ENCODE data around the gene DSCAML1. TPM values are rescaled to one million over a fixed set of nuclear protein-coding genes. Genes with fewer than 3 reads are reported as not detected.

The DSCAML1 gene
- total and polyA plus RNA-seq, 12 donors = 0.16 to 1.5 (median 0.57) TPM

DNA sequence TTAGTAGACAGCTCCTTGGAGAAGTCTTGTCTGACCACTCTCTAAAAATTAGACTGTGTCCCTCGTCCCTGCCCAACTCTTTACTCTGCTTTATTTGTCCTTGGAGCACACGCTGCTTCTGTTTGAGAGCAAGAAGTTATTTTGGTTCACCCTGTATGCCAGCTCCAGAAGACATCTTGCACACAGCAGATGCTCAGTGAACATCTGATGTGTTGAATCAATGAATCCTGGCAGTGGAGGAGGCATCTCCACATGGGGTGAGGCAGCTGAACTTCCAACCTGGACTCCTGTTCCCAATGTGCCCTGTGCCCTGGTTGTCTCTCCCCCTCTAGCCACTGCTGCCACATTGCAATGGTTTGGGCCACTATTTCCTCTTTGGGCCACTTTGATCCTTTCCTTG lies 255.8 kb downstream of the DSCAML1 start:
- DNase-seq (no peak), ATAC-seq (no peak)
- TF ChIP-seq, protein P1, sequence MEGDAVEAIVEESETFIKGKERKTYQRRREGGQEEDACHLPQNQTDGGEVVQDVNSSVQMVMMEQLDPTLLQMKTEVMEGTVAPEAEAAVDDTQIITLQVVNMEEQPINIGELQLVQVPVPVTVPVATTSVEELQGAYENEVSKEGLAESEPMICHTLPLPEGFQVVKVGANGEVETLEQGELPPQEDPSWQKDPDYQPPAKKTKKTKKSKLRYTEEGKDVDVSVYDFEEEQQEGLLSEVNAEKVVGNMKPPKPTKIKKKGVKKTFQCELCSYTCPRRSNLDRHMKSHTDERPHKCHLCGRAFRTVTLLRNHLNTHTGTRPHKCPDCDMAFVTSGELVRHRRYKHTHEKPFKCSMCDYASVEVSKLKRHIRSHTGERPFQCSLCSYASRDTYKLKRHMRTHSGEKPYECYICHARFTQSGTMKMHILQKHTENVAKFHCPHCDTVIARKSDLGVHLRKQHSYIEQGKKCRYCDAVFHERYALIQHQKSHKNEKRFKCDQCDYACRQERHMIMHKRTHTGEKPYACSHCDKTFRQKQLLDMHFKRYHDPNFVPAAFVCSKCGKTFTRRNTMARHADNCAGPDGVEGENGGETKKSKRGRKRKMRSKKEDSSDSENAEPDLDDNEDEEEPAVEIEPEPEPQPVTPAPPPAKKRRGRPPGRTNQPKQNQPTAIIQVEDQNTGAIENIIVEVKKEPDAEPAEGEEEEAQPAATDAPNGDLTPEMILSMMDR (IDR thresholded peaks at IDR 0.05) = no peak
- intact Hi-C loops (cut with DNase I) = no loop called here
- Histone ChIP-seq H3K4me1 (no peaks in the 10 kb centered on the region), H3K36me3 (no peaks in the 10 kb centered on the region), H3K27me3 (no peaks in the 10 kb centered on the region), H3K4me3 (no peak overlapping the region), H3K9me3 (no peaks in the 10 kb centered on the region), H3K27ac (no peak overlapping the region)
- WGBS, 2 donors = 71 to 87% methylated on average over 2 of the region's 2 CpGs

DNA sequence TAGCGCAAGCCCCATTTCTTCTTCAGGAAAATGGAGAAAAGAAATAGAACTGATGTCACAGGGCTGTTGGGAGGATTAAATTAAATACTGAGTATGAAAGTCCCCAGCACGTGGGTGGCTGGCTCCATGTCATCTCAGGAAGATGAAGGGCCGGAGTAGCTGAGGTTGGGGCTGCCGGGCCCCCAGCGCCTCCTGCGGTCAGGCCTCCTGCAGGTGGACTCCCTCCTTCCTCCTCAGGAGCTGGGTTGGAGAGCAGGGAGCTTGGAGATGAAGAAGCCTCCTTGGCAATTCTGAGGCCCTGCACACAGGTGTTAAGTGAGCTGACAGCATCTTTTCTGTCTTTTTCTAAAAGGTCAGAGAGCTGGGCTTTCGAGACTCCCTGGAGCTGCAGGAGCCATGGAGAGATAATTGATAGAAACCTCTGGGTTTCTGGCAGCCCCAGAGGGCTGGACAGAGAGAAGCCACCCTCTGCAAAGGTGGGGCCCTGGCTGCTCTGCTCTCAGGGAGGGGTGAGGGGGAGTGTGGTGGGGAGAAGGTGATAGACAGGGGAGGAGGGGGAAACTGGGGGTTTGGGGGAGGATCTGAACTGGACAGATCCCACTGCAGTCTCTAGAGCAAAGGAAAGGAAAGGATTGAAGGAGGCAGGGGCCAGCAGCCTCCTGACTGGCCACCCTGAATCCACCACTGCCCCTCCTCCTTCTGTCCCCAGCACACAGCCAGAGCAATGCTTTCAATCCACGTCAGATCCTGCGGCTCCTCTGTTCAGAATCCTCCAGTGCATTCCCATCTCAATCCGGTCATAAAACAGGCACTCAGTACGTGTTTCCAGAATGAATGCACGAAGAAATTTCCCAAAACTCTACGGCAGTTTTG lies 258.5 kb downstream of the DSCAML1 start:
- H3K4me3 ChIP-seq = no peak overlapping the region
- H3K27me3 ChIP-seq = no peaks in the 10 kb centered on the region
- ATAC-seq (peak in 1 of 8 donors; percentile 12), DNase-seq (no peak)
- WGBS, 2 donors = 69 to 81% methylated on average over 13 of the region's 13 CpGs
- H3K9me3 ChIP-seq = no peaks in the 10 kb centered on the region
- TF ChIP-seq, protein P1 (IDR thresholded peaks at IDR 0.05) = no peak
- intact Hi-C loops (cut with DNase I) = no loop called here
- no peaks in the 10 kb centered on the region for H3K4me1 ChIP-seq
- no peak overlapping the region for H3K27ac ChIP-seq
- no peaks in the 10 kb centered on the region for H3K36me3 ChIP-seq

DNA sequence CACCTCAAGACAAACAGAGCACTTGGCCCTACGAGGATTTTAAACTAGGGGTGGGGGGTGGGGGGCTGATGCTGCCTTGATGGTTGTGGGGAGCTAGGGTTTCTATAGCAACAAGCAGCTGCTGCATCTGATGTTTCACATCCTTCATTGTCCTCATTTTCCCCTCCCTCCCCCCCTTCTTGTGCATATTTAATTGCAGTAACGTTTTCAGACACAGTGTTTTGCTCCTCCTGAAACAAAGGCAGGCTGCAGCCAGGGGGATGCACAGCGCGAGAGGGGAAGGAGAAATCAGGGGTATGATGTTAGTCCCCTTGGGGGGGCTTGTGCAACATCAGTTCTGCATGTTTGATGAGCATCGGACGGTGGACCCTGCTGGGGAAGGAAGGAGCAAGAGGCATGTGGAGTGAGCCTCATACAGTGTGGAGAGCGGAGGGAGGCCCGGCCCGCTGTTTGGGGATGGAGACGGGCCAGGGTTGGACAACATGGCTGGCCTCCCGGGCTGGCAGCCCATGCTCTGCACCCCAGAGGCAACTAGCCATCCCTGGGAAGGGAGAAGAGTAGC lies 261.1 kb downstream of the DSCAML1 start:
- TF ChIP-seq, protein P1 (IDR thresholded peaks at IDR 0.05) = no peak
- ATAC-seq = no peak
- no peak overlapping the region for H3K27ac ChIP-seq
- H3K27me3 ChIP-seq = no peaks in the 10 kb centered on the region
- peaks cover 0 to 3% (median 0%) of the 10 kb centered on the region in 9 donors for H3K36me3 ChIP-seq
- no peaks in the 10 kb centered on the region for H3K4me1 ChIP-seq
- WGBS, 2 donors = 62 to 72% methylated on average over 11 of the region's 11 CpGs
- intact Hi-C loops (cut with DNase I) = no loop called here
- DNase-seq = no peak
- H3K4me3 ChIP-seq = no peak overlapping the region
- no peaks in the 10 kb centered on the region for H3K9me3 ChIP-seq

DNA sequence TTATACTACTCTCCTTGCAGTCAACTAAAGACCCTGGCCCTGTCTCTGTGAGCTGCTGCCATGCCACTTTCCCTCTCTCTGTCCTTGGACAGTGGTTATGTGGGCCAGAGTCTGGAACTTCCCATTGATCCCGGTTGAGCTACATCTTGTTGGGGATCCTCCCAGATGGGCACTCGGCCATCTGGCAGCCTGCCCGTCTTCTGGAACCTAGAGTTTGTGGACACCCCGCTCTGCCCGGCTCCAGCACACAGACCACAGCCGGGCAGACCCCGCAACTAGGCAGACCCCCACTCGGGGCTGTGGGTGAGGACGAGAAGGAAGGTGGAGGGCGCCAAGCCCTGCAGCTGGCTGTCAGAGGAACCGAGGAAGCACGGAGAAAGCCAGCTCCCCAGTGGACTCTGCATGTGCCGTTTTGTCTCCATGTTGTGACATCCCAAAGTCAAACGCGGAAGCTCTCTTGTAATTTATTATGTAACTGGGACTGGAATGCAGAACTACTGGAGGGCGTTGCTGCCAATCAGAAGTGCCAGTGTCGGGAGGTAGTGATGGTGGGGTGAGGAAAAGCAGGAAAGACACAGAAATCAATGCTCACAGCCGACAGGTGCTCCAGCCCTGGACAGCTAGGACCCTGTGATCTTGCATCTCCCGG lies 261.7 kb downstream of the DSCAML1 start:
- peak in 4 of 8 donors; percentile 10 to 61 (median 39) for ATAC-seq
- WGBS, 2 donors = 49 to 53% methylated on average over 19 of the region's 19 CpGs
- TF ChIP-seq, protein P1 (IDR thresholded peaks at IDR 0.05) = no peak
- Histone ChIP-seq H3K9me3 (no peaks in the 10 kb centered on the region), H3K27ac (no peak overlapping the region), H3K4me3 (peak overlapping the region in 1 of 10 donors; percentile 16), H3K36me3 (peaks cover 0 to 5% (median 0%) of the 10 kb centered on the region in 9 donors), H3K27me3 (no peaks in the 10 kb centered on the region), H3K4me1 (no peaks in the 10 kb centered on the region)
- intact Hi-C loops (cut with DNase I) = no loop called here
- DNase-seq = peak in 1 of 2 donors; percentile 45

Measured in heart right ventricle (tissue), 16 donors.